GM19438 (cell line): ENCODE data around the gene TRIAP1.
"Not testable (repeated sequence)": the region's sequence is repeated elsewhere in the genome, so short reads cannot be mapped to it uniquely, and the experiment has no call there.

Experiments
- ATAC-seq: cut with Tn5 transposase; IDR thresholded peaks from one replicate; pipeline ENCODE4 v1.9.1; 2021; ENCODE audit warnings: low read depth; ENCODE audit not compliant: unreplicated experiment

Gene TRIAP1

GRCh38 chr12:120468821-120469449, 22.8 kb upstream of the TRIAP1 start:
- ATAC-seq, result peak; percentile 25

- ATAC-seq, result no peak
These were observed 22.2 kb upstream of the TRIAP1 start for GRCh38 chr12:120468325-120468820.

- no peak for ATAC-seq
These were observed 21.3 kb upstream of the TRIAP1 start for GRCh38 chr12:120467439-120467838.

GRCh38 chr12:120466560-120467315, 20.6 kb upstream of the TRIAP1 start:
- no peak for ATAC-seq

GRCh38 chr12:120465756-120466155, 19.6 kb upstream of the TRIAP1 start:
- ATAC-seq, result no peak

GRCh38 chr12:120463712-120464111, 17.5 kb upstream of the TRIAP1 start:
- ATAC-seq, result no peak

- no peak for ATAC-seq
These were observed 16.0 kb upstream of the TRIAP1 start for GRCh38 chr12:120462099-120462640.

- no peak for ATAC-seq
These were observed 14.0 kb upstream of the TRIAP1 start for GRCh38 chr12:120460157-120460556.

- ATAC-seq, result no peak
These were observed 10.9 kb upstream of the TRIAP1 start for GRCh38 chr12:120457133-120457532.

- ATAC-seq, result no peak
These were observed 9.1 kb upstream of the TRIAP1 start for GRCh38 chr12:120455302-120455701.

GRCh38 chr12:120453977-120454376, 7.8 kb upstream of the TRIAP1 start:
- ATAC-seq, result no peak

- no peak for ATAC-seq
These were observed 7.0 kb upstream of the TRIAP1 start for GRCh38 chr12:120453060-120453750.

- ATAC-seq, result not testable (repeated sequence)
These were observed 6.3 kb upstream of the TRIAP1 start for GRCh38 chr12:120452524-120452923.

GRCh38 chr12:120447992-120448391, 1.8 kb upstream of the TRIAP1 start:
- no peak for ATAC-seq

GRCh38 chr12:120446844-120447178, 627 bp upstream of the TRIAP1 start:
- not testable (repeated sequence) for ATAC-seq

- ATAC-seq, result no peak
These were observed 1.5 kb downstream of the TRIAP1 start for GRCh38 chr12:120444676-120445075.

GRCh38 chr12:120439646-120440247, 6.4 kb downstream of the TRIAP1 start:
- no peak for ATAC-seq

- ATAC-seq, result no peak
These were observed 7.5 kb downstream of the TRIAP1 start for GRCh38 chr12:120438495-120439198.

GRCh38 chr12:120437735-120438494, 8.3 kb downstream of the TRIAP1 start, which contains the start of gene COX6A1:
Gene COX6A1, plus strand, starts transcription at chr12:120438113. Its CDS starts 14 bp downstream, at chr12:120438127.
- ATAC-seq, result peak; percentile 93
